OCI-LY7 (cell line): ENCODE data around the gene TAOK3.

Experiments used
- CTCF ChIP-seq: fragments of 200-600 bp; sonication (generic); conservative IDR thresholded peaks from 2 replicates; pipeline ENCODE4 v1.5.1; 2014; ENCODE audit warnings: mild to moderate bottlenecking, antibody characterized with exemption, low read length, moderate library complexity, mixed read lengths
- EZH2phosphoT487 ChIP-seq: fragments of 200-600 bp; sonication (generic); IDR thresholded peaks from 2 replicates; pipeline ENCODE4 v1.6.1; 2018; ENCODE audit warnings: low read depth, borderline replicate concordance, mild to moderate bottlenecking, mixed run types, antibody characterized with exemption, low read length, moderate library complexity, mixed read lengths

GRCh38 chr12:118160536-118160935, 212.2 kb downstream of the TAOK3 start:
- TF ChIP-seq CTCF (no peak), EZH2phosphoT487 (no peak)
